ENCODE results near the gene GOLGA3.
"Not testable (repeated sequence)": the region's sequence is repeated elsewhere in the genome, so short reads cannot be mapped to it uniquely, and the experiment has no call there.

Gene GOLGA3

DNA sequence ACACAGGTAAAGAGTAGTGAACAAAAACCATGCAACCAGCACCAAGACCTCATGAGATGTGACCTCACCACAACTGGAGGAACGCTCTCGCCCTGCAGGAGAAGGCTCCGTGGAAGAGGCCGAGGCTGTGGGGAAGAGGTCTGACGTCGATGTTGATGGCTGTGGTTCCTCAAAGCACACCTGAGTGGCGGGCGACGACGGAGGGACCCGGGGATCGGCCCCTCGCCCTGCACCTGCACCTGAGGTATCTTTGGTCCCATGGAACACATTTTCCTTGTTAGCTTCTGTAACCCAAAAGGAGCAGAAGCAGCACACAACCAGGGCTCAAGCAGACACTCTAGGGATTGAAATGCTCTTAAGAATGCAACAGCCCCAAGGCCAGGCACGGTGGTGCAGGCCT lies 40.9 kb upstream of the GOLGA3 start:
- Mint-ChIP-seq H3K4me1 (no peaks in the 10 kb centered on the region), H3K4me3 (no peak overlapping the region), H3K9me3 (no peaks in the 10 kb centered on the region), H3K27me3 (ENCODE audit: low read depth) (no peaks in the 10 kb centered on the region), H3K36me3 (ENCODE audit: low read depth) (peaks cover 46% of the 10 kb centered on the region), H3K27ac (no peak overlapping the region)
- TF ChIP-seq, protein P1, sequence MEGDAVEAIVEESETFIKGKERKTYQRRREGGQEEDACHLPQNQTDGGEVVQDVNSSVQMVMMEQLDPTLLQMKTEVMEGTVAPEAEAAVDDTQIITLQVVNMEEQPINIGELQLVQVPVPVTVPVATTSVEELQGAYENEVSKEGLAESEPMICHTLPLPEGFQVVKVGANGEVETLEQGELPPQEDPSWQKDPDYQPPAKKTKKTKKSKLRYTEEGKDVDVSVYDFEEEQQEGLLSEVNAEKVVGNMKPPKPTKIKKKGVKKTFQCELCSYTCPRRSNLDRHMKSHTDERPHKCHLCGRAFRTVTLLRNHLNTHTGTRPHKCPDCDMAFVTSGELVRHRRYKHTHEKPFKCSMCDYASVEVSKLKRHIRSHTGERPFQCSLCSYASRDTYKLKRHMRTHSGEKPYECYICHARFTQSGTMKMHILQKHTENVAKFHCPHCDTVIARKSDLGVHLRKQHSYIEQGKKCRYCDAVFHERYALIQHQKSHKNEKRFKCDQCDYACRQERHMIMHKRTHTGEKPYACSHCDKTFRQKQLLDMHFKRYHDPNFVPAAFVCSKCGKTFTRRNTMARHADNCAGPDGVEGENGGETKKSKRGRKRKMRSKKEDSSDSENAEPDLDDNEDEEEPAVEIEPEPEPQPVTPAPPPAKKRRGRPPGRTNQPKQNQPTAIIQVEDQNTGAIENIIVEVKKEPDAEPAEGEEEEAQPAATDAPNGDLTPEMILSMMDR (IDR thresholded peaks at IDR 0.05; ENCODE audit: unreplicated experiment in 3 of 3), result no peak

- H3K27me3 Mint-ChIP-seq (ENCODE audit: low read depth), result no peaks in the 10 kb centered on the region
- no peaks in the 10 kb centered on the region for H3K9me3 Mint-ChIP-seq
- no peak overlapping the region for H3K4me3 Mint-ChIP-seq
- no peaks in the 10 kb centered on the region for H3K4me1 Mint-ChIP-seq
- H3K27ac Mint-ChIP-seq, result no peak overlapping the region
- TF ChIP-seq, protein P1 (IDR thresholded peaks at IDR 0.05; ENCODE audit: unreplicated experiment in 3 of 3), result no peak
- peaks cover 43% of the 10 kb centered on the region for H3K36me3 Mint-ChIP-seq (ENCODE audit: low read depth)
Measured at GRCh38 chr12:132866251-132866828, 37.7 kb upstream of the GOLGA3 start.

GRCh38 chr12:132861558-132861957 lies 32.9 kb upstream of the GOLGA3 start:
- Mint-ChIP-seq H3K9me3 (no peaks in the 10 kb centered on the region), H3K4me1 (no peaks in the 10 kb centered on the region), H3K36me3 (ENCODE audit: low read depth) (peaks cover 44% of the 10 kb centered on the region)

DNA sequence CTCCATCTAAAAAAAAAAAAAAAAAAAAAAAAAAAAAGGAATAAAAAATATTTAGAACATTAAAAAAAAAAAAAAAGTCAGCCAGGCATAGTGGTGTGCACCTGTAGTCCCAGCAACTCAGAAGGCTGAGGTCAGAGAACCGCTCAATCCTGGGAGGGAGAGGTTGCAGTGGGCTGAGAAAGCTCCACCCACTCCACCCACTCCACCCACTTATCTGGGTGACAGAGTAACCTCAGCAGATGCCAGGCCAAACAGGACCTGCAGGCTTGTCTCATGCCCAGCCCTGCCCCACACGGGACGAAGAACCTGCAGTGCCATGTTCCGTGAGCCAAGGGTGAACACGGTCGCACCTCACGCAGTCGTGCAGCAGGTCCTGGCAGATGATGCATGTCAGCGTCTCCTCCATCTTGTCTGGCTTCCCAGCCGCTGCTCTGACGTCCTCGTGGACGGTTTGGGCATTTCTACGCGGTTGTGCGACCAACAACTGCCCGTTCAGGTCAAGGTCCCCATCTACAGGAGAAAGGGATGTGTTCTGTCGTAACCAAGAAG lies 30.1 kb upstream of the GOLGA3 start:
- H3K9me3 Mint-ChIP-seq, result no peaks in the 10 kb centered on the region
- no peak overlapping the region for H3K27ac Mint-ChIP-seq
- no peak overlapping the region for H3K4me3 Mint-ChIP-seq
- no peaks in the 10 kb centered on the region for H3K4me1 Mint-ChIP-seq
- TF ChIP-seq, protein P1 (IDR thresholded peaks at IDR 0.05; ENCODE audit: unreplicated experiment in 3 of 3), result no peak
- no peaks in the 10 kb centered on the region for H3K27me3 Mint-ChIP-seq (ENCODE audit: low read depth)
- peaks cover 51% of the 10 kb centered on the region for H3K36me3 Mint-ChIP-seq (ENCODE audit: low read depth)

More at GRCh38 chr12:132861558-132861957, 32.9 kb upstream of the GOLGA3 start:
- TF ChIP-seq, protein P1 (IDR thresholded peaks at IDR 0.05; ENCODE audit: unreplicated experiment in 3 of 3), result no peak
- Mint-ChIP-seq H3K27ac (no peak overlapping the region), H3K27me3 (ENCODE audit: low read depth) (no peaks in the 10 kb centered on the region), H3K4me3 (no peak overlapping the region)

GRCh38 chr12:132857019-132857418 lies 28.4 kb upstream of the GOLGA3 start:
- H3K4me3 Mint-ChIP-seq; H3K4me1 Mint-ChIP-seq; H3K27ac Mint-ChIP-seq; H3K9me3 Mint-ChIP-seq; H3K27me3 Mint-ChIP-seq (ENCODE audit: low read depth): not testable (repeated sequence)
- peaks cover 55% of the 10 kb centered on the region for H3K36me3 Mint-ChIP-seq (ENCODE audit: low read depth)

DNA sequence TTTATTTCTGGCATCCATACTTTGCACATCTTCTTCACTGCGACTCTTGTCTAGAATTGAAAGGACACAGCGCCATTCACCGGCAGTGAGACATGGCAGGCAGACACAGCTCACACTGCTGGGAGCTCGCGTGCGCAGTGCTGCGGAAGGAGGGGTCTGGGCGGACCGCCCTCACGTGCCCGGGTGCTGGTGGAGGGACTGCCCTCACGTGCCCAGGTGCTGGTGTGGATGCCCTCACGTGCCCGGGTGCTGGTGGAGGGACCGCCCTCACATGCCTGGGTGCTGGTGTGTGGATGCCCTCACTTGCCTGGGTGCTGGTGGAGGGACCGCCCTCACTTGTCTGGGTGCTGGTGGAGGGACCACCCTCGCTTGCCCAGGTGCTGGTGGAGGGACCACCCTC lies 27.9 kb upstream of the GOLGA3 start:
- H3K4me1 Mint-ChIP-seq, result no peaks in the 10 kb centered on the region
- no peaks in the 10 kb centered on the region for H3K27me3 Mint-ChIP-seq (ENCODE audit: low read depth)
- TF ChIP-seq, protein P1 (IDR thresholded peaks at IDR 0.05; ENCODE audit: unreplicated experiment in 3 of 3), result no peak
- H3K27ac Mint-ChIP-seq, result no peak overlapping the region
- no peaks in the 10 kb centered on the region for H3K9me3 Mint-ChIP-seq
- peaks cover 54% of the 10 kb centered on the region for H3K36me3 Mint-ChIP-seq (ENCODE audit: low read depth)
- H3K4me3 Mint-ChIP-seq, result no peak overlapping the region

GRCh38 chr12:132855211-132855610 lies 26.5 kb upstream of the GOLGA3 start:
- peaks cover 53% of the 10 kb centered on the region for H3K36me3 Mint-ChIP-seq (ENCODE audit: low read depth)
- H3K4me3 Mint-ChIP-seq; H3K4me1 Mint-ChIP-seq; H3K27ac Mint-ChIP-seq; H3K9me3 Mint-ChIP-seq; H3K27me3 Mint-ChIP-seq (ENCODE audit: low read depth): not testable (repeated sequence)
